Measurements from ENCODE around the gene DDX3X.

- TF ChIP-seq YY1 (IDR thresholded peaks at IDR 0.05) = no peak
- TF ChIP-seq, protein P1, sequence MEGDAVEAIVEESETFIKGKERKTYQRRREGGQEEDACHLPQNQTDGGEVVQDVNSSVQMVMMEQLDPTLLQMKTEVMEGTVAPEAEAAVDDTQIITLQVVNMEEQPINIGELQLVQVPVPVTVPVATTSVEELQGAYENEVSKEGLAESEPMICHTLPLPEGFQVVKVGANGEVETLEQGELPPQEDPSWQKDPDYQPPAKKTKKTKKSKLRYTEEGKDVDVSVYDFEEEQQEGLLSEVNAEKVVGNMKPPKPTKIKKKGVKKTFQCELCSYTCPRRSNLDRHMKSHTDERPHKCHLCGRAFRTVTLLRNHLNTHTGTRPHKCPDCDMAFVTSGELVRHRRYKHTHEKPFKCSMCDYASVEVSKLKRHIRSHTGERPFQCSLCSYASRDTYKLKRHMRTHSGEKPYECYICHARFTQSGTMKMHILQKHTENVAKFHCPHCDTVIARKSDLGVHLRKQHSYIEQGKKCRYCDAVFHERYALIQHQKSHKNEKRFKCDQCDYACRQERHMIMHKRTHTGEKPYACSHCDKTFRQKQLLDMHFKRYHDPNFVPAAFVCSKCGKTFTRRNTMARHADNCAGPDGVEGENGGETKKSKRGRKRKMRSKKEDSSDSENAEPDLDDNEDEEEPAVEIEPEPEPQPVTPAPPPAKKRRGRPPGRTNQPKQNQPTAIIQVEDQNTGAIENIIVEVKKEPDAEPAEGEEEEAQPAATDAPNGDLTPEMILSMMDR (IDR thresholded peaks at IDR 0.05; ENCODE audit: low read depth, low read length, missing input control) = no peak
- TF ChIP-seq GABPA (IDR thresholded peaks at IDR 0.05 in 1 of 2, conservative IDR thresholded peaks at IDR 0.05 in 1 of 2) = no peak
- no peak for TF ChIP-seq SP1 (IDR thresholded peaks at IDR 0.05)
- TF ChIP-seq HNF4G (IDR thresholded peaks at IDR 0.05) = no peak
- no peak for TF ChIP-seq HNF4A (conservative IDR thresholded peaks at IDR 0.05)
- TF ChIP-seq RAD21 (IDR thresholded peaks at IDR 0.05) = no peak
- no peak for TF ChIP-seq JUND (IDR thresholded peaks at IDR 0.05)
- no peak for TF ChIP-seq TAF1 (conservative IDR thresholded peaks at IDR 0.05)
- TF ChIP-seq, protein P2, sequence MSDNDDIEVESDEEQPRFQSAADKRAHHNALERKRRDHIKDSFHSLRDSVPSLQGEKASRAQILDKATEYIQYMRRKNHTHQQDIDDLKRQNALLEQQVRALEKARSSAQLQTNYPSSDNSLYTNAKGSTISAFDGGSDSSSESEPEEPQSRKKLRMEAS (IDR thresholded peaks at IDR 0.05) = no peak
Observed at GRCh38 chrX:41317477-41318208, 16.3 kb upstream of the DDX3X start.
